GM19240 (cell line): Measurements from ENCODE around the gene C19orf47.
"Not testable (repeated sequence)": the region's sequence is repeated elsewhere in the genome, so short reads cannot be mapped to it uniquely, and the experiment has no call there.

Experiments used
- DNase-seq: peaks from one replicate; pipeline ENCODE4 v3.0.0; 2011; ENCODE audit warnings: low spot score; ENCODE audit not compliant: insufficient read length

C19orf47 gene

GRCh38 chr19:40355975-40356680 lies 7.9 kb upstream of the C19orf47 start:
- DNase-seq = no peak

GRCh38 chr19:40348961-40349507 lies 837 bp upstream of the C19orf47 start:
- DNase-seq = no peak

GRCh38 chr19:40344422-40344821 lies 3.8 kb downstream of the C19orf47 start:
- DNase-seq = no peak

- no peak for DNase-seq
These were observed 5.4 kb downstream of the C19orf47 start for GRCh38 chr19:40342644-40343311.

- DNase-seq = no peak
These were observed 6.4 kb downstream of the C19orf47 start for GRCh38 chr19:40341601-40342482.

GRCh38 chr19:40339018-40339728 lies 9.0 kb downstream of the C19orf47 start:
- DNase-seq = no peak

GRCh38 chr19:40337594-40337993 lies 10.6 kb downstream of the C19orf47 start:
- DNase-seq = no peak

DNA sequence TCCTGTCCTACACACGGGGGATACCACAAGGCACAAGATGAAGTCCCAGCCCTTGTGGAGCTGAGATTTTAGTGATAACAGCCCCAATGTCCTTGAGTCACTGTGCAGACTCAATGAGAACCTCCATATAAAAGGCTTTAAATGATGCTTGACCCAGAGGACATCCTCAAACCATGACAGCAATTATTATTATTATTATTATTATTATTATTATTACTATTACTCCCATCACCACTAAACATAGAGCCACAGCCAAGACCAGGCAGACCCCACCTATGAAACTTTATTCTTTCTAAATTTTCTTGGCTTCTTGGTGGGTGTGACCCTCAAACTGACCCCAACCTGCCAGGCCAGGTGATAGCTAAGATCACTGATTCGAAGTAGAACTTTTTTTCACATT lies 11.1 kb downstream of the C19orf47 start:
- no peak for DNase-seq

DNA sequence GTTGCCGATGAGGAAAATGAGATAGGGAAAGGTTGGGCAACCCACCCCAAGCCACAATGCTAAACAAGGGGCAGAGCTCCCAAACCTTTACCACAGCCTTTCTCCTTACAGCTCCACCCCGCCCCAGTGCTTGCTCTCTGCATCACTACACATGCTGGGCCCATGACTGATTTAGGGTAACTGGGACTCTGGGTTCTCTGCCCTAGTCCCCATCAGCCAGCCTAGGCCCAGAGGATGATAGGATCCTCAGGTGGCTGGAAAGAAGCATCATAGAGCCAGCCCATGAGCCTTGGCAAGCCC lies 11.6 kb downstream of the C19orf47 start:
- DNase-seq = no peak

- no peak for DNase-seq
These were observed 12.2 kb downstream of the C19orf47 start for GRCh38 chr19:40335855-40336600.

- no peak for DNase-seq
These were observed 13.1 kb downstream of the C19orf47 start for GRCh38 chr19:40335101-40335500.

- DNase-seq = not testable (repeated sequence)
These were observed 15.1 kb downstream of the C19orf47 start for GRCh38 chr19:40333083-40333482.

- DNase-seq = no peak
These were observed 15.5 kb downstream of the C19orf47 start for GRCh38 chr19:40332669-40333068.

GRCh38 chr19:40331052-40331451 lies 17.1 kb downstream of the C19orf47 start:
- no peak for DNase-seq

GRCh38 chr19:40326201-40326600 lies 22.0 kb downstream of the C19orf47 start:
- no peak for DNase-seq

DNA sequence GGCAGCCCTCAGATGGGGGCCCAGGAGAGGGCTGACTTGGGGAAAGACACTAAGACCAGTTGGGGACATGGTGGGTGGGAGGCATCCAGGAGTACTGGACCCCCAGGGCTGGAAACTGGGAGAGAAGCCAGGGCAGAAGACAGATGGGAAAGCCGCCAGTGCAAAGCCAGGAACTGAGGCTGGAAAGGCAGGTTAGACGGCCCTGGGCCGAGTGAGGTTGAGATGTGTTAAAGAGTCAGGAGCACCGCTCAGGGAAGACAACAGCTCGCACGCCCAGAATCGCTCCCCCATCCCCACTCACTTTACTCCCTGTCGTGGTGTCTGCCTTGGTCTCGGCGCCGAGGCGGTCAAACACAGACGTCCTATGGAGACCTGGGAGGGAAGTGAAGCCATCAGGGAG lies 24.5 kb downstream of the C19orf47 start:
- DNase-seq = no peak

- DNase-seq = no peak
These were observed 25.1 kb downstream of the C19orf47 start for GRCh38 chr19:40322951-40323615.

DNA sequence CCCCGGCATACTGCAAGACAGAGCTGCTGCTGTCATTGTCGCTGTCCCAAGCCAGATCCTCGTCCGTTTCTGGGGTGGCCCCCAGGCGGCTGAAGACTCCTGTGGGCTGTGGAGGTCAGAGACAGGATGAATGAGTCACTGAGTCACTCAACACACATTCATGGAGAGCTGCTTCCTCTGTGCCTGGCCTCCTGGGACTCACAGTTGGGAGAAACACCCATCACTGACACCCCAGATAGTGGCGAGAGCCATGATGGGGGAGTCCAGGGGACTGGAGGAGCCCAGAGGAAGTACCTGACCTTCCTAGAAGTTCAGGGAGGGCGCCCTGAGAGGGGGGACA lies 26.0 kb downstream of the C19orf47 start:
- DNase-seq = no peak

DNA sequence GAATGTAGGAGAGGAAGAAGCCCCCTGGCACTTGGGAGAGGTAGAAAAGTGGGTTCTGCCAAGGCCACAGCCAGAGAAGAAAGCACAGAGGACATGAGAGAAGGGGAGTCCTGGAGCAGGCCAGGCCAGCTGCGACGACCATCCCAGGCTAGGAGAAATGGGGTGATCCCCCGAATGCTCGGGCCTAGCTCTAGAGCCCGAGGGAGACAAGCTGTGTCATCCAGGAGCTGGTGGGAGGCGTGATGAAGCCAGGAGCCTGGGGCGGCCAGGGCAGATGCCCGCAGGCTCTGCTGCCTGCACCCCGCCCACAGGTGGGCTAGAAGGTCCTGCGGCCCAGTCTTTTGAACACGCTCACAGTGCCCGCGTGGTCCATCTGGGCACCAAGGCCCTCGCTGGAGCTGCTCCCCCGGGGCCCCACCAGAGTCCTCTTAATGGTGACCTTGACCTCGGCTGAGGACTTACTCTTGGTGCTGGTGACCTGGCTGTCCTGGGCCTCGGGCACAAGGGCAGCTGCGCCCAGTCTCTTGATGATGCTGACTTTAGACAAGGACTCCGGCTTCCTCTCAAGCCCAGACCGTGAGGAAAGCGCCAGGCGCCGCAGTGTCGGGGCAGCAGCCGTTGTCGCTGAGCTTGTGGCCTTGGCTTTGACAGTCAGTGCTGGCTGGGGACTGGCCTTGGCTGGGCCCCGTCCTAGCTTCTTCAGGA lies 26.5 kb downstream of the C19orf47 start:
- no peak for DNase-seq

GRCh38 chr19:40321076-40321475 lies 27.1 kb downstream of the C19orf47 start:
- DNase-seq = no peak
